Inflammatory macrophage treated with lipopolysaccharide for 1 hour (primary cell): ENCODE data around the gene FGF4.
A peak's percentile ranks its signal among the peaks of the same experiment; 100 is the strongest.

ENCODE experiments used
- DNase-seq, 2 donors: peaks; one replicate each; pipeline ENCODE4 v3.0.0-alpha.2; 2020 to 2022

The FGF4 gene

DNA sequence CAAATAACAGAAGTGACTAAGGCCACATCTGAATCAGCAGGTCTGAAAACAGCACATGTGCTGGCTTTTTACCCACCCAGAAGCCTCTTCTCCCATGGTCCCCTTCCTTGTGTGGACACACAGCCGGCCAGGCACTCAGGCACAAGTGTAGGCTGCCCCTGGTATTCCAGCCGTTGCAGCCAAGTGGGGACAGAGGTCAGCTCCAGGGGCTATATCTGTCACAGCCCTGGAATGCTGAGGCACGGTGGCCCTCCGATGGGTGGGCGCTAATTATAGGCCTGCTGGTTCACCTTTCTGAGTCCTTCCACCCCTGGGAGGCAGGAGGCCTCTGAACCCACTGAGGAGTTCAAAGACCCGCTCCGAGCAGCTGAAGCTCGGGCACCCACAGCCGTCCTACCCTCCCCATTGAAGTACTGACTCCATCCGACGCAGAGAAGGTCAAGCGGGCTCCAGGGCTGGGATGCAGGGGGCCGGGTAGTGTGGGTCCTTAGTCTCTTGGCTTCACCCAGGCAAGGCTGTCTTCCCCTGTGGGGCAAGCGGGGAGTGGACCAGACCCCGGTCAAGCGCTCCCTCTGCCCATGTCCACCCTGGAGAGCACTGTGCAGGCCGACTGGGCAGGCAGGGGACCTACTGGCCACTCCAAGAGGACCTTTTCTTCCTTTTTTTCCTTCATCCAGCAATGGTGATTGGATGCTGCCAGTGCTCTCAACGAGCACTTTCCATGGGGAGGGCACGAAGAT lies 29.8 kb upstream of the FGF4 start:
- no peak for DNase-seq

DNA sequence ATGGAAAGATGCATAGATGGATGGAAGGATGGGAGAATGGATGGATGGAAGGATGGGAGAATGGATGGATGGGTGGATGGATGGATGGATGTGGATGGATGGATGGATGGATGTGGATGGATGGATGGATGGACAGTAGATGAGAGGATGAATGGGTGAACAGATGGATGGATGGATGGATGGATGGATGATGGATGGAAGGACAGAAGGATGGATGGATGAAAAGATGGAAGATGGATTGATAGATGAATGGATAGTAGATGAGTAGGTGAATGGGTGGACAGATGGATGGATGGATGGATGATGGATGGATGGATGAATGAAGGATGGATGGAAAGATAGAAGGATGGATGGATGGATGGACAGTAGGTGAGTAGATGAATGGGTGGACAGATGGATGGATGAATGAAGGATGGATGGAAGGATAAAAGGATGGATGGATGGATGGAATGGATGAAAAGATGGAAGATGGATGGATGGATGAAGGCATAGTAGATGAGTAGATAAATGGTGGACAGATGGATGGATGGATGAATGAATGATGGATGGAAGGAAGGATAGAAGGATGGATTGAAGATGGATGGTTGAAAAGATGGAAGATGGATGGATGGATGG lies 28.6 kb upstream of the FGF4 start:
- DNase-seq, result no peak

DNA sequence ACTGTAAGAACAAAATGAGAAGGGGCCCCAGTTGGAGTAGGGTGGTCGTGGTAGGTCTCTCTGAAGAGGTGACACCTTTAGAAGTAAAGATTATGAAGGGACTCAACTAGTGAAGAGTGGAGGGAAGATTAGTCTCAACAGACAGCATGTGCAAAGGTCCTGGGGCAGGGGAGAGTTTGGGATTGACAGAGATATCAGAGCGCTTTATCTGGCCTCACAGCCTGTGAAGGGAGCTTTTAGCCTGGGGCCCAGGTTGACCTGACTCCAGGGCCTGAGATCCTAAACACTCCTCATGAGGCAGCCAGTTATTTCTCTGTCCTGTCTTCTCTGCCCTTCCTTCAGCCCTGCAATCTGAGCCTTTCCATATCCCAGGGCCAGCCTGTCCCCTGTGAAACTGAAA lies 27.9 kb upstream of the FGF4 start:
- no peak for DNase-seq

DNA sequence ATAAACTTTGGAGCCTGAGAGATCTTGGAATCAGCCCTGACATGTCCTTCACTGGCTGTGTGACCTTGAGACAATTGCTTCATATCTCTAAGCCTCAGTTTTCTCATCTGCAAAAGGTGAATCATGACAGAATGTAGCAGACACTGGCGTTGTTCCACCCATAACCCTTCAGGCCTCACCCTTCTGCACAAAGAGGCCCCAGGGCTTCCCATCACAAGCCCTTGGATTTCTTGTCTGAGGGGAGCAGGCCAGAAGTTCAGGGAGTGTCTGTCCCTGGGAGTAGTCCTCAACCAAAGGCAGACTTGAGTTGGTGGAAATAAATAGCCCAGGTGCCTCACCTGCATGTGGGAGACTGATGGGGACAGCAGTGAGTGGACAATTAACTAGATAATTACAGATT lies 27.4 kb upstream of the FGF4 start:
- DNase-seq, result no peak

DNA sequence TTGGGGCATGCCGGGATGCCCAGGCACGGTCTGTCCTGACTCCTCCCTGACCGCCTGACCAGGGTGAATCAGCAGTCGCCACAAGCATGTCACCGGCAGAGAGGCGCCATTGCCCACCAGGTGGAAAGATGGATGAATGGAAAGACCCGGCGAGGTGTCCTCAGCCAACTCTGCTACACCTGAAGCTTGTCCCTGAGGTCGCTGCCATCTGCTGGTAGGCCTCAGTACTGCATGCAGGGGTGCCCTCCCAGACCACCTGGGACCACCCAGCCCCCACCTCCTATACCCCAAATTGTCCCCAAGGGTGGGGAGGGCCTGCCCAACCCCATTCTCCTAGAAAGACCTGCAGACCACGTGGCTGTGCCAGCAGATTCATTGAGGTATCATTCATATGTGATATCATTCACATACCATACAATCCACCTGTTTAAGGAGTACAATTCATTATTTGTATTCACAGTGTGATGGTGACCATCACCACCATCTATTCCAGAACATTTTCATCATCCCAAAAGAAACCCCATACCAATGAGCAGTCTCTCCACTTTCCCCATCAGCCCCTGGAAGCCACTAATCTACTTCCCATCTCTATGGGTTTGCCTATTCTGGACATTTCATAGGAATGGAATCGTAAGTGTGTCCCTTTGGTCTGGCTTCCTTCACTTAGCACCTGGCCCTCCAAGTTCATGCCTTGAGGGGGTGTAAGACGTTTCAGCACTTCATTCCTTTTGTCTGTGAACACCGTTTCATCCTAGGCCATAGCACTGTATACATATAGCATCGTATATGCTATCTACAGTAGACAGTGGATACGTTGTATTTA lies 26.6 kb upstream of the FGF4 start:
- DNase-seq, result no peak

DNA sequence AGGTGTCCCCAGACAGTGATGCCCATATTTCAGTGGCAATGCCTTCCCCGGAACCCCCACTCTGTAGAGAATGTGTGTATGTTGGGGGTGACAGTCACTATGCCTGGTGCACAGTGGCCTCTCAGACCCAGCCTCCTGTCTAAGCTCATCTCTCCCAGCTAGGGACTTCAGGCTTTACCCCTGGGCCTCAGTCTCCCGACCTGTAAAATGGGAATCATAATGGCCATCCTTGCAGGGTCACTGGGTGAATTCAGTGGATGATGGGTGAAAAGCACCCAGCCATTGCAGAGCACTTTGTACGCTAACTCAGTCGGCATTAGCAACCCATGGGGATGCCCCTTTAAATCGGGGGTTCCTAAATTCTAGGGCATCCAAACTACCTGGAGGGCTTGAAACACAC lies 25.1 kb upstream of the FGF4 start:
- no peak for DNase-seq

DNA sequence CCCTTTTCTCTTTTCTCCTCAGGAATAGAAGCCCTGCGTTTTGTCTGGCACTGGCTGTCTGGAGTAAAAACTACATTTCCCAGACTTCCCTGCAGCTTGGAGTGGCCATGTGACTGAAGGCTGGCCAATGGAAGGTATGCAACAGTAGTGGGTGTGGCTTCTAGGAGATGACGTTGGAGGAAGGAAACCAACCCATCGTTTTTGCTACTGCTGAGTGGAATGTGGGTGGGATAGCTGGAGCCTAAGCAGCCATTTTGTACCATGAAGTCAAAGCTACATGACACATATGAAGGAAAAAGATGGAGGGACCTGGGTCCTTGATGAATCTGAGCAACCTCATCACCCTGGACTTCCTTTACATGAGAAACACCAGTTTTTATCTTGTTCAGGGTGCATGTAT lies 24.4 kb upstream of the FGF4 start:
- peak; percentile 1 to 7 for DNase-seq

DNA sequence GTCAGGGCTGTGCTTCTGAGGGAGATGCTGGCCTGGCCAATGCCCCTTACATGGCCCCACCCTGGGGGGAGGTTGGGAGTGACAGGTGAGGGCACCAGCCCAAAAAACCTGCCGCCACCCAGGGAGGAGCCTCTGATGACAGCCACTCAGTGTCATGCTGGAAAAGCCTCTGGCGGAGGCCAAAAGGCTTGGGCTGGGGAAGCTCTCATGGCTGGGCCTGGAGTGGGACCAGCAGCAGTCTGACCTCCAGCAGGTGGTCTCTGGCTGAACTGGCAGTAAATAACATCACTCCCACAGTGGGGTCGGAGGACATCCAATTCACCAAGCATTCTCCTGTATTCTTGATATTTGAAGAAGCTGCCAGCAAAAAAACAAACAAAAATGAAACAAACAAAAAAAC lies 24.0 kb upstream of the FGF4 start:
- DNase-seq, result no peak

DNA sequence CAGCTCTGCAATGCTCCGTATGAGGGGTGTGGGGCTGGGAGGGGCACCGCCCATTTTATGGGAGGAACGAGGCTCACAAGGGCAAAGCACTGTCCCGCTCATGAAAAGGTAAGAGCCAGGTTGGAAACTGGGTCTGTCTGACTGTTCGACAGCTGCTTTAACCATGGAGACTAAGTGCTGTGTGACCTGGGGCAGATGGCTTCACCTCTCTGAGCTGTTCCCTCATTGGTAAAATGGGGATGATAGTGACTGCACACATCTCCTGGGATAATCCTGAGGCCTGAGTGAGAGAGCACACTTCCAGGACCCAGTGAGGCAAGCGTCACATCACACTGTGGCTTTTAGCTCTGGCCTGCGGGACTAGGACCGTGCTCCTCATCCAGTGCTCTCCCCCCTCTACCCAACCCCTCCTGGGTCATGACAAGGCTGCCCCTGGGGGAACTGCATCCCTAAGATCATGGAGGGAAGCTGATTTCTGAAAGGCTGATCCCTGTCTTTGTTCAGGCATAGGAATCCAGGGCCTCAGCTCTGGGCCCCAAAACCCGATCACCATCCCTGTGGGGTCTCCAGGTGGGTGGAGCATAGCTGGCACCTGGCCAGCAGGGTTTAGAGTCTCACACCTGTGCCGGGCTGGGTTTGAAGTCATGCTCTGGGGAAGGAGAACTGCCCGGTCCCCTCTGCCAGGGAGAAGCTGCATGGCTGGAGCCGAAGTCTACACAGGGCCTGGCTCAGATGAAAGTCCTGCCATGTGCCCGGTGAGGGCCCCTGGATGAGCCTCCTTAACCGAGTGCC lies 22.8 kb upstream of the FGF4 start:
- DNase-seq, result no peak

DNA sequence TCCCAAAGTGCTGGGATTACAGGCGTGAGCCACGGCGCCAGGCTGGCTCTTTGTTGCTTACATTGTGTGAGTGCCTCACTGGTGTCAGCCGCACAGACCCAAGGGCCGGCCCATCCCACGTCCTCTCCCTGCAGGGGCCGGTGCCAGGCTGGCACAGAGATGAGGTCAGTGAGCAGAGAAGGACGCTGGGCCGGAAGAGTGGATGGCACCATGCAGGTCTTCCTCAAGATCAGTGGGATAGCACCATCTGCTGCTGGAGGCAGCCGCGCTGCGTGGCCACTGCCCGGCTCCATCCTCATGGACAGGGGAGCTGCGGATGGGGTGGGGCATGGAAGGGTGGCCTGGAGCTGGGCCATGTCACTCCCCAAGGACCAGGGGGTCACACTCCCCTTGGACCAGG lies 22.0 kb upstream of the FGF4 start:
- DNase-seq, result no peak

DNA sequence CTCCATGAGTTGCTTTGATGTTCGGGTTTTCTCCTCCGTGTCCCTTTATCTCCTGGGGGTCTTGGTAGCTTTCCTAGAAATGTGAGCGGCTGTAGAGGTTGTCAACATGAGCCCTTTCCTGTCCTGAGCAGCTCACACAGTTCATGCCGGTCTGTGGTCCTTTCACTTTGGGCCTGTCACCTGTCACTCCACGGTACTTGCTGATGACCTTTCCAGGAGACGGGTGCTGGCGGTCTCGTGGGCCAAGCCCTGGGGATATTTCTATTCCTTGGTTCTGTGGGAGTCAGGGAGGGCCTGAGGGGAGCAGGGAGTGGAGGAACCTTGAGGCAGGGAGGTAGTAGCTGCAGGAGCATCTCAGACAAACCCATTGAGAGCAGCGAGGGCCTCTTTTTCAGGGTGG lies 20.9 kb upstream of the FGF4 start:
- DNase-seq, result no peak

DNA sequence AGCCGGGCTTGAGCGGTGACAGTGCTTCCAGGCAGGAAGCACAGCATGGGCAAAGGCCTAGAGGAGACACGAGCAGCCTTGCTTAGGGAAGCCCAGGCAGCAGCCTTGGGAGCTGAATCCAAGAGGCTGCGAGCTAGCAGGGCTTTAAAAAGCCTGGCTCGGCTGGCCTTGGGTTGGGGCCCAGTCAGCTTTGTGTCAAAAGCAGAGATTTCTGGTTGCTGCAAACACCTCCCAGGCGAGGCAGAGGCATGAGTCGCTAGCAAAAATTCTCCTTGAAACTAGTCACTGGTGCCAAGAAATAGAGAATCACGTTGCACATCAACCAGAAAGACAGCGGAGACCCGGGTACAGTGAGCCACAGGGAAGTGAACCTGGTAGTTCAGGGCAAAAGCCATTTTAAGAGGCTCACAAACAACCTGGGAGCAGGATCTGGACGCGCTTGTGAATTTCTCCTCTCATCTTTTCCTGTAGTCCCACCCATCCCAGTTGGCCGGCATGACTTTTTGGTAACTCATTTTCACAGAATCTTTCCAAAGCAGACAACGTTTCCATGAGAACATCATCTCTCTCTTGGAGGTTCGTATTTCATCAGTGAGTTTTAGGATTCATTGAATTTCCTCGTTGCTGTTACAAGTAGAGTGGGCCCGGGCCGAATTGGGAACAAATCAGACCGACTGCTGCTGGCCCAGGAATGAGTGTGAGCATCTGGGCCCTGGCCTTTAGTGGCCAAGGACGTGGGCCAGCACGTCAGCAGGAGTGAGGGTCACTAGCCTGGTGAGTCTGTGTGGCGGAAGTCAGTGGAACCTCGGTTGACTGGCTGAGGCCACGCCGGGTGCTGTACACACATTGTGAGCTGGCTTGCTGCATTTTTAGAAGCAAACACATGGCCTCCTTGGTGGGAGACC lies 16.4 kb upstream of the FGF4 start:
- DNase-seq, result no peak

DNA sequence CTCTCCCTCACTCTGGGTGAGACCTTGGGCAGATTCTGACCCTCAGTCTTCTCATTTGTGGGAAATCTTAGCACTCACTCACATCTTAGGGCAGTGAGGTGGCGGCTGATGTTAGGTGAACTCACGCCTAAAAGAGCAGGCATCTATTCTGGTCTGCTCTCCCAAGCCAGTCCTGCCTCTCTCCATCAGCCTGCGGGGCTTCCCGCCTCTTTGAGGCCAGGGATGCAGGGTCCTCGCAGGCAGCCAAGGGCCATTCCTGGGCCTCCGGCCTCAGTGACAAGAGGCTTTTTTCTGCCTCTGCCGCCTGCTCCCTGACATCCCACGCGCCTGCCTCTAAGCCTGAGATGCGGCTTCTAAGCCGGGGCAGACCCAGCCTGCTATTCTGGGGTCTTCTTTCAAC lies 13.8 kb upstream of the FGF4 start:
- no peak for DNase-seq

DNA sequence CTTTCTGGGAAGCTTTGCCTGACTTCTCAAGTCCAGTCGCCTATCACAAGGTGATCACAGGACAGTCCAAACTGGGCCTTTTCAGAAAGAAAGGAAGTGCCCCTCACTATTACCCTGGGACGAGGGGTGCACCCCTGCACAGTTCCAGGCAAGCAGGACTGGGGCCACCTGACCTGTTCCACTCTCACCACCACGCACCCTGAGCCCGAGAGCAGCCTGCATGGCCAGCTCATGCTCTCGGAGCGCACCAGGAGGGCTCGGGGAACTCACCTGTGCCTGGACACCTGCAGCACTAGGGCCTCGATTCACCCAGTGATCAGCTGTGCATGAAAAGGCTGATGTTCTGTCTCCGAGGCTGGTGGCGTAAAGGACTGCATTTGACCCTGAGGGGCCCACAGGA lies 12.8 kb upstream of the FGF4 start:
- DNase-seq, result no peak

DNA sequence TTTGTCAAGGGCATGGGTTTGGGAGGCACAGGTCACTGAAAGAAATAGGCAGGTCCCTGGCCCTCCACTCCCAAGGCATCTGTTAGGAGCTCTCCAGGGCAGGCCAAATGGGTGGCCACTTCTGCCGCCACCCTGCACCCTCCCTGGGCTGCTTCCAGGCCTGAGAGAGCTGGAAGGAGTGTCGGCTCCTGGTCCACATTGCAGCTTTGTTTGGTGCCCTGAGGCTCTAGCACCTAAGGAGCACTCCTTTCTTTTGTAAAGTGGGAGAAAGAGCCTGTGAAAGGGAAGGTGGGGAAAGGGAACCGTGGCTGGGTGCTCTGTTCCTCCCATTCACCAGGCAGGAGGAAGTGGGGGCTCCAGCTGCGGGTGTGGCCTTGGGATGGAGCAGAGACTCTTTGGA lies 12.3 kb upstream of the FGF4 start:
- no peak for DNase-seq

DNA sequence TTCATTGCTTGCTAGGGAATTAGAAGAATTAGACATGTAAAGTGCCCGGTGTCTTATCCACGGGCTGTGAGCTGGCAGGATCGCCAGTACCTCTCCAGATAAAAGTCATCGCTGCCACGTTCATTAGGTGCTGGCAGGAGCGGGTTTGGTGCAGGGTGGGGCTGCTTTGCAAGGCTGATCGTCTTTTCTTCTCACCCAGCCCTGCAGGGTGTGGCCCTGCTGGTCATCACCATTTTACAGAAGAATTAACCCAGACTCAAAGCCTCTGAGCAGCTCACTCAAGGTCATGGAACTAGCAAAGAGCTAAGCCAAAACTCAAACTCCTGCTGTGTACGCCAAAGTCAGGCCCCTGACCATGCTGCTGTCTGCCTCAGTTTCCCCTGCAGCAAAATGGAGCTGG lies 6.1 kb upstream of the FGF4 start:
- DNase-seq, result no peak

DNA sequence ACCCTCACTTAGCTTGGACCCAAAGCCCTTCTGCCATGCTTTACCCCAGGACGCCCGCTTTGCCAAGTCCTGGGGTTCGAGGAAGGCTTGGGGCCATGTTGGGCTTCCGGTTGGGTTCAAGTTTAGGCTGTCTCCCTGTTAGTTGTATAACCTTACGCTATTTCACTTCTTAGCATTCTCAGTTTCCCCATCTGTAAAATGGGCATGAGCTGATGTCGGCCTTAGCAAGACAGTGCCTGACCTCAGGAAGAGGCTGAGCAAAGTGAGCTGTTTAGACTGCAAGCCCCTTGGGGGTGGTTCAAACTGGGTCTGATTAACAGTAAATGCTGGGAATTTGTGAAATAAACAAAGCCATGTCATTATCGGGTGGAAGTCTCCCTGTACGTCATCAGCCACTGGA lies 3.2 kb upstream of the FGF4 start:
- no peak for DNase-seq

DNA sequence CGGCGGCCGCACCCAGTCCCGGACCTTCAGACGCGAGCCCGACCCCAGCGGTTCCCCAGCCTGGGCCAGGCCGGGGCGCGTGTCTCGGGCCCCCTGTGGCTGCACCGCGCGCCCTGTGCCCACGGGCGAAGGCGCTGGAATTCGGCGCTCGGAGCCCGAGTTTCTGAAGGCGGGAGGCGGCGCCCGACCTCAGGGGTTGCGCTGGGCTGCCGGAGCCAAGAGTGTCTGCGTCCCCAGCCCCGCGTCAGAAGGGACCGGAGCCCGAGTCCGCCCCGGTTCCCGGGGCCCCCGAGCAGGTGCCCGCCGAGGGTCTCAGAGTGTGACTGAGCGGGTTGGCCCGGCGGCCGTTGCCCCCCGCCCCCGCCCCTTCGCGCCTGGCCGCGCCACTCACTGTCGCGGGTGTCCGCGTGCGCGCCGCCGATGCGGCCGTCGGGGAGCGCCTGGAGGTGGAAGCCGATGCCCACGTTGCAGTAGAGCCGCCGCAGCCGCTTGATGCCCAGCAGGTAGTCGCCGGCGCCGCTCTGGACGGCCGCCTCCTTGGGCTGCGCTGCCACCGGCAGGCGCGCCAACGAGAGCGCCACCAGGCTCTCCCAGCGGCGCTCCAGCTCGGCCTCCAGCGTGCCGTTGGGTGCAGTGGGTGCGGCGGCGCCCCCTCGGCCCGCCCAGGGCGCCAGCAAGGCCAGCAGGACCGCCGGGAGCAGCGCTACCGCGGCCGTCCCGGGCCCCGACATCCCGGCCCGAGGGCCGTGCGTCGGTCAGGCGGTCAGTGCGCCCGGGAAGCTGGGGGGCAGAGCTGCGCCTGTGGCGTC lies 583 bp downstream of the FGF4 start:
- DNase-seq, result no peak

DNA sequence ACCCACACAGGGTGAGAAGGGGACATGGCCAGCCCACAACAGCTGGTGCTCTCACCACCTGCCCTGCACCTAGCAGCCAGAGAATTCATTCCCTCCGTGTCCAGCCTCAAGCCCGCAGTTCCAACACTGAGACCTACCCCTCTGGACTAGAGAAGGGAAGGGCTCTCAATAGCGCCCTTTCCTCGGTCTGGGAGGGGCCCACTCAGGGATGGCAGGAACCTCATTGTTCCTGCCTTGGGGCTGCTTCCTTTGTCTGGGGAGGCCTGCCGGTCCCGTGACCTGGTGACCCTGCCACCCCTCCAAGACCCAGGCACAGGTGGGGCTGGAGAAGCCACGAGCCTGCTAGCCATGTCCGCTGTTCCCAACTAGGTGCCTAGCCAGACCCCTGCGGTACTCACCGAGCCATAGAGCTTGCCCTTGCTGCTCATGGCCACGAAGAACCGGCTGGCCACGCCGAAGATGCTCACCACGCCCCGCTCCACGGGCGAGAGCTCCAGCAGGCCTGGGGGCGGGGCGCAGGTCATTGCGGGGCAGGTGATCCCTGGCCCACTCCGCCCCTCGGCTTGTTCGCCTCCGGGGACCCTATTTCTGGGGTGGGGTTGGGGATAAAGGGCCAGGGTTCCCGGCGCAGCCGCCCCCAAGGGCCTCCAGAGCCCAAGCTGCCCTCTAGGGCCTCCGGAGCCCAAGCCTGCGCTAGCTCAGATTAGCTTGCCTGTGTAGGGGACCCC lies 1.4 kb downstream of the FGF4 start:
- DNase-seq, result no peak

DNA sequence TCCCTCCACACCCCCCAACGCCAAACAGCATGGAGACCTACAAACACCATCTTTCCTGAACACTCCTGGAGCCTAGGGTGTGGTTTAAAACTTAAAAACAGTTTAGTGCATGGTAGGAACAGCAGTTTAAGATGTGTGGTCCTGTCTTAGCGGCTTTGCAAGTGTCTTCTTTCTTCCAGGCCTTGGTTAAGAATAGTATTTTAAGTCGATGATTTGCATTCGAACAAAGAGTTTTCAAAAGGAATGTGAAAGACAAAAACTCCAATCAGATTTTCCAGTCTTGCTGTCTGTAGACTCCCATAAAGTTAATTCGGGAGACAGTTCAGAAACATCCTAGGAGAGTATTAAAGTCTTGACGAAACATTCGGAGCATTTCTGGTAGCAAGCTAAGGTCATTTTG lies 3.7 kb downstream of the FGF4 start:
- no peak for DNase-seq

DNA sequence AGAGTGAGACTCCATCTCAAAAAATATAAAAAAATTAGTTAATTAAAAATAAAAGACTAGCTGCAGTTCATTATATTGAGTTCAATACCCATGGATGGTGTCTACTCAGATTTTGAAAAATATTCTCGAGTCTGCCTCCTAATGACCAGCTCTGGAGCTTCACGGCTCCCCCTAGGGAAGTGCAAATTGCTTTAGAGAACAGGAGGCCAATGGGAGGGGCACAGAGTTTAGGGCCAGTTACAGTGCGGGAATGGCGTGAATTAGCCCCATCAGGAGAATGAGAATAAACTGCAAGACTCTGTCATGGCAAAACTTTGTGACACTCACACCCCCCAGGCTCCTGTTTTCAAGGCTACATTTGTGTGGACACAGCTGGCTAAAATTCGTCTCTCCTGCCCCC lies 4.6 kb downstream of the FGF4 start:
- DNase-seq, result no peak
